ENCODE data around the gene ZFP91. TPM values are rescaled to one million over a fixed set of nuclear protein-coding genes. Genes with fewer than 3 reads are reported as not detected.

ZFP91 gene
- total and polyA plus RNA-seq, 12 donors: 6.6 to 58.1 (median 49.3) TPM

- WGBS, 4 donors: 49 to 56% (median 51%) methylated on average over 4 of the region's 4 CpGs
- Histone ChIP-seq H3K36me3 (replicated peaks in 1 of 2) (peaks cover 0 to 18% of the 10 kb centered on the region in 2 donors), H3K27ac (peak overlapping the region in 4 of 5 donors; percentile 52 to 76 (median 66)), H3K9me3 (replicated peaks in 1 of 3) (no peaks in the 10 kb centered on the region), H3K4me1 (replicated peaks in 1 of 2) (peaks cover 10 to 47% of the 10 kb centered on the region in 2 donors), H3K4me3 (no peak overlapping the region), H3K27me3 (no peaks in the 10 kb centered on the region)
- no peak for TF ChIP-seq CTCF (IDR thresholded peaks at IDR 0.05)
- peak in 1 of 2 donors; percentile 16 for TF ChIP-seq POLR2A (IDR thresholded peaks at IDR 0.05)
- DNase-seq: peak; percentile 52 to 86 (median 81)
- intact Hi-C loops (cut with DNase I): no loop called here
Observed at GRCh38 chr11:58573451-58574104, 5.3 kb upstream of the ZFP91 start.

- H3K36me3 ChIP-seq (replicated peaks in 1 of 2): peaks cover 0 to 5% of the 10 kb centered on the region in 2 donors
- peak overlapping the region in 1 of 4 donors; percentile 29 for H3K4me3 ChIP-seq
- DNase-seq: no peak
- H3K9me3 ChIP-seq (replicated peaks in 1 of 3): no peaks in the 10 kb centered on the region
- TF ChIP-seq CTCF (IDR thresholded peaks at IDR 0.05): no peak
- TF ChIP-seq POLR2A (IDR thresholded peaks at IDR 0.05): no peak
- H3K27me3 ChIP-seq: no peaks in the 10 kb centered on the region
- H3K4me1 ChIP-seq (replicated peaks in 1 of 2): peaks cover 10 to 47% of the 10 kb centered on the region in 2 donors
- H3K27ac ChIP-seq: peak overlapping the region; percentile 6 to 76 (median 62)
- intact Hi-C loops (cut with DNase I): no loop called here
Observed at GRCh38 chr11:58574881-58575280, 4.0 kb upstream of the ZFP91 start.

- intact Hi-C loops (cut with DNase I): no loop called here
- no peaks in the 10 kb centered on the region for H3K36me3 ChIP-seq (replicated peaks in 1 of 2)
- WGBS, 4 donors: 60 to 63% (median 61%) methylated on average over 6 of the region's 6 CpGs
- H3K27me3 ChIP-seq: no peaks in the 10 kb centered on the region
- H3K4me1 ChIP-seq (replicated peaks in 1 of 2): peaks cover 10 to 52% of the 10 kb centered on the region in 2 donors
- peak in 4 of 7 donors; percentile 15 to 45 (median 28) for DNase-seq
- TF ChIP-seq CTCF (IDR thresholded peaks at IDR 0.05): no peak
- TF ChIP-seq POLR2A (IDR thresholded peaks at IDR 0.05): no peak
- H3K4me3 ChIP-seq: peak within 1 kb of the TSS in 1 of 4 donors; percentile 29
- H3K27ac ChIP-seq: peak within 1 kb of the TSS; percentile 63 to 100 (median 99)
- no peaks in the 10 kb centered on the region for H3K9me3 ChIP-seq (replicated peaks in 1 of 3)
Observed at GRCh38 chr11:58575377-58576020, 3.4 kb upstream of the ZFP91 start, which contains the start of gene LPXN. LPXN (minus strand) TSS chr11:58575856; CDS start chr11:58575772, 84 bp downstream.

GRCh38 chr11:58576887-58577471, 1.9 kb upstream of the ZFP91 start:
- intact Hi-C loops (cut with DNase I): no loop called here
- Histone ChIP-seq H3K4me3 (peak overlapping the region; percentile 30 to 84 (median 58)), H3K27me3 (no peaks in the 10 kb centered on the region), H3K9me3 (replicated peaks in 1 of 3) (no peaks in the 10 kb centered on the region), H3K27ac (peak overlapping the region; percentile 94 to 100 (median 99)), H3K36me3 (replicated peaks in 1 of 2) (no peaks in the 10 kb centered on the region), H3K4me1 (replicated peaks in 1 of 2) (peaks cover 16 to 67% of the 10 kb centered on the region in 2 donors)
- WGBS, 4 donors: 22 to 27% (median 25%) methylated on average over 4 of the region's 4 CpGs
- TF ChIP-seq CTCF (IDR thresholded peaks at IDR 0.05): peak; percentile 18 to 67 (median 53)
- TF ChIP-seq POLR2A (IDR thresholded peaks at IDR 0.05): no peak
- peak in 1 of 7 donors; percentile 24 for DNase-seq

All from adrenal gland (tissue), 12 donors.